Astrocyte (in vitro differentiated cells and primary cell): Measurements from ENCODE around the gene RAB31.

Experiments
- EZH2 ChIP-seq: IDR thresholded peaks from 2 replicates; pipeline ENCODE4 v1.6.1; 2012; ENCODE audit warnings: mild to moderate bottlenecking, low read length, inconsistent platforms; ENCODE audit not compliant: insufficient read depth
- TF ChIP-seq, protein P1 (sequence below): IDR thresholded peaks from 2 replicates; pipeline ENCODE4 v1.5.1; 2011; ENCODE audit warnings: low read depth, mild to moderate bottlenecking, inconsistent platforms, low read length, moderate library complexity; ENCODE audit not compliant: insufficient read depth

DNA sequence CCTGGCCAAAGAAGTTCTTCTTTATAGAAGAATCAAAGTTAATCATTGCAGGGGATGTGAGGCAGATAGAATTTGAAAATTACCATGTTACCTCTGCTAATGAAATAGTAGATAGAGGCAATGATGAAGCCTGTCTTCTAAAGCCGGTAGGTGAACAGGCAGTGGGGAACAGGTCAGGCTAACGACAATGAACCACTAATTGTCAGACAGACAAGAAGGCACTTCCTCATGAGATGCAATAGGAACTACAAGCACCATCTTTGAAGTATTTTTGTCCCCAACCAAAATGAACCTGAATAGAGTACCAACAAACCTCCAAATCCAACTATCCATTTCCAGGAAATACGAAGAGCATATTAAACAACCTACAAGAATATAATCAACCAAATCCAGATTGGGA is 41.6 kb upstream of the RAB31 start:
- TF ChIP-seq, protein P1, sequence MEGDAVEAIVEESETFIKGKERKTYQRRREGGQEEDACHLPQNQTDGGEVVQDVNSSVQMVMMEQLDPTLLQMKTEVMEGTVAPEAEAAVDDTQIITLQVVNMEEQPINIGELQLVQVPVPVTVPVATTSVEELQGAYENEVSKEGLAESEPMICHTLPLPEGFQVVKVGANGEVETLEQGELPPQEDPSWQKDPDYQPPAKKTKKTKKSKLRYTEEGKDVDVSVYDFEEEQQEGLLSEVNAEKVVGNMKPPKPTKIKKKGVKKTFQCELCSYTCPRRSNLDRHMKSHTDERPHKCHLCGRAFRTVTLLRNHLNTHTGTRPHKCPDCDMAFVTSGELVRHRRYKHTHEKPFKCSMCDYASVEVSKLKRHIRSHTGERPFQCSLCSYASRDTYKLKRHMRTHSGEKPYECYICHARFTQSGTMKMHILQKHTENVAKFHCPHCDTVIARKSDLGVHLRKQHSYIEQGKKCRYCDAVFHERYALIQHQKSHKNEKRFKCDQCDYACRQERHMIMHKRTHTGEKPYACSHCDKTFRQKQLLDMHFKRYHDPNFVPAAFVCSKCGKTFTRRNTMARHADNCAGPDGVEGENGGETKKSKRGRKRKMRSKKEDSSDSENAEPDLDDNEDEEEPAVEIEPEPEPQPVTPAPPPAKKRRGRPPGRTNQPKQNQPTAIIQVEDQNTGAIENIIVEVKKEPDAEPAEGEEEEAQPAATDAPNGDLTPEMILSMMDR: no peak
- TF ChIP-seq EZH2: no peak
